AG08395 (cell line): ENCODE measurements around the gene ARHGEF28.
A peak's percentile ranks its signal among the peaks of the same experiment; 100 is the strongest.

ENCODE experiments used
- DNase-seq: peaks from one replicate; pipeline ENCODE4 v3.0.0; 2012; ENCODE audit warnings: mixed read lengths, low spot score

ARHGEF28 gene

GRCh38 chr5:73623901-73624404 is 2.0 kb upstream of the ARHGEF28 start:
- DNase-seq = no peak

- no peak for DNase-seq
Observed at GRCh38 chr5:73624888-73625287, 1.1 kb upstream of the ARHGEF28 start.

- DNase-seq = peak; percentile 35
Observed at GRCh38 chr5:73625372-73625943, 538 bp upstream of the ARHGEF28 start.

- no peak for DNase-seq
Observed at GRCh38 chr5:73626814-73627313, 868 bp downstream of the ARHGEF28 start.

GRCh38 chr5:73629456-73629855 is 3.5 kb downstream of the ARHGEF28 start:
- no peak for DNase-seq

GRCh38 chr5:73630765-73631164 is 4.8 kb downstream of the ARHGEF28 start:
- DNase-seq = no peak

- DNase-seq = no peak
Observed at GRCh38 chr5:73631500-73631899, 5.5 kb downstream of the ARHGEF28 start.

GRCh38 chr5:73633060-73633459 is 7.1 kb downstream of the ARHGEF28 start:
- no peak for DNase-seq

GRCh38 chr5:73636408-73636807 is 10.4 kb downstream of the ARHGEF28 start:
- no peak for DNase-seq

- DNase-seq = no peak
Observed at GRCh38 chr5:73637565-73637964, 11.6 kb downstream of the ARHGEF28 start.

GRCh38 chr5:73638344-73639095 is 12.5 kb downstream of the ARHGEF28 start:
- DNase-seq = no peak

- DNase-seq = no peak
Observed at GRCh38 chr5:73640861-73641320, 14.9 kb downstream of the ARHGEF28 start.

- DNase-seq = no peak
Observed at GRCh38 chr5:73641811-73642210, 15.8 kb downstream of the ARHGEF28 start.

- DNase-seq = no peak
Observed at GRCh38 chr5:73642344-73642743, 16.3 kb downstream of the ARHGEF28 start.

GRCh38 chr5:73644385-73644963 is 18.5 kb downstream of the ARHGEF28 start:
- no peak for DNase-seq

- no peak for DNase-seq
Observed at GRCh38 chr5:73647721-73648120, 21.7 kb downstream of the ARHGEF28 start.

GRCh38 chr5:73648515-73648914 is 22.5 kb downstream of the ARHGEF28 start:
- DNase-seq = no peak

GRCh38 chr5:73649926-73650325 is 23.9 kb downstream of the ARHGEF28 start:
- no peak for DNase-seq

- DNase-seq = no peak
Observed at GRCh38 chr5:73652391-73652790, 26.4 kb downstream of the ARHGEF28 start.

GRCh38 chr5:73654171-73654811 is 28.3 kb downstream of the ARHGEF28 start:
- no peak for DNase-seq

GRCh38 chr5:73654819-73655318 is 28.9 kb downstream of the ARHGEF28 start:
- no peak for DNase-seq

- DNase-seq = no peak
Observed at GRCh38 chr5:73655521-73656160, 29.6 kb downstream of the ARHGEF28 start.
